Prostate gland (tissue), 2 donors: ENCODE measurements around the gene MVP. TPM values are rescaled to one million over a fixed set of nuclear protein-coding genes. Genes with fewer than 3 reads are reported as not detected.

ENCODE experiments used
- DNase-seq: peaks from one replicate; pipeline ENCODE4 v3.0.0-alpha.2; 2019; ENCODE audit warnings: low spot score
- H3K27ac ChIP-seq, 2 donors: fragments of 200-600 bp; sonication (generic); 2 replicates each; pipeline ENCODE4 v1.5.1; 2017 to 2019
- H3K27me3 ChIP-seq: fragments of 200-600 bp; sonication (generic); replicated peaks from 2 replicates; pipeline ENCODE4 v1.5.1; 2019; ENCODE audit not compliant: insufficient read depth
- H3K36me3 ChIP-seq, 2 donors: fragments of 200-600 bp; sonication (generic); 1 replicate in 1 of 2; 2 replicates in 1 of 2; pipeline versions ENCODE4 v1.5.1 to v1.8.1; 2017 to 2019
- H3K4me1 ChIP-seq: fragments of 200-600 bp; sonication (generic); replicated peaks from 2 replicates; pipeline ENCODE4 v1.5.1; 2019
- H3K4me3 ChIP-seq, 2 donors: fragments of 200-600 bp; sonication (generic); 2 replicates each; pipeline ENCODE4 v1.5.1; 2017 to 2019
- H3K9me3 ChIP-seq: fragments of 200-600 bp; sonication (generic); 2 replicates; pipeline ENCODE4 v1.5.1; 2017
- CTCF ChIP-seq, 4 experiments: fragments of 200-600 bp in 2 of 4; fragments of 450-650 bp in 2 of 4; sonication (generic) in 2 of 4; IDR thresholded peaks; 1 replicate in 3 of 4; 2 replicates in 1 of 4; pipeline ENCODE4 v1.5.1; 2016 to 2019; ENCODE audit warnings: antibody characterized with exemption in 4 of 4, mild to moderate bottlenecking in 2 of 4, moderate library complexity in 2 of 4
- POLR2A ChIP-seq: fragments of 450-650 bp; IDR thresholded peaks from one replicate; pipeline ENCODE4 v1.6.1; 2016; ENCODE audit warnings: antibody characterized with exemption, mild to moderate bottlenecking
- POLR2AphosphoS5 ChIP-seq: sonication (generic); formaldehyde crosslinking; IDR thresholded peaks from one replicate; pipeline ENCODE4 v1.6.1; 2017; ENCODE audit warnings: antibody characterized with exemption
- WGBS: methylation state at CpG from one replicate; pipeline ENCODE4 v1.1.5; 2018; 5-methylcytosine and 5-hydroxymethylcytosine counted together
- intact Hi-C: fragments of 100-400 bp; cut with DNase I; formaldehyde crosslinking; loops from one replicate; pipeline ENCODE4 v1.14.2; 2022
- total RNA-seq, 2 donors: library from RNA; depleted of rRNA; stranded (reverse); fragments of >200 nt; gene quantifications; one replicate each; pipeline ENCODE4 v1.1.0, GENCODE V29; 2016

The MVP gene
- total RNA-seq, 2 donors from 2014 or later = 59.3 to 247 TPM

- Histone ChIP-seq H3K4me3 (peak overlapping the region; percentile 40 to 43), H3K9me3 (no peaks in the 10 kb centered on the region), H3K36me3 (no peaks in the 10 kb centered on the region), H3K27ac (peak overlapping the region; percentile 76 to 78), H3K4me1 (peaks cover 12% of the 10 kb centered on the region), H3K27me3 (no peaks in the 10 kb centered on the region)
- intact Hi-C loops = loop anchor here (10.0 kb wide), 1 partner anchor 143 kb away; the partner anchor contains the start of gene TMEM219
- 50% methylated on average over 7 of the region's 7 CpGs for WGBS
- no peak for TF ChIP-seq POLR2A
- no peak for TF ChIP-seq CTCF (IDR thresholded peaks at IDR 0.05)
- no peak for TF ChIP-seq POLR2AphosphoS5
- DNase-seq = no peak
Observed at GRCh38 chr16:29821643-29822115, 1.4 kb downstream of the MVP start.

GRCh38 chr16:29824589-29825144 lies 4.4 kb downstream of the MVP start:
- Histone ChIP-seq H3K4me1 (peaks cover 12% of the 10 kb centered on the region), H3K4me3 (no peak overlapping the region), H3K9me3 (no peaks in the 10 kb centered on the region), H3K36me3 (no peaks in the 10 kb centered on the region), H3K27me3 (no peaks in the 10 kb centered on the region), H3K27ac (peak overlapping the region; percentile 54)
- intact Hi-C loops = loop anchor here (10.0 kb wide), 1 partner anchor 140 kb away; the partner anchor contains the start of gene TMEM219
- 48% methylated on average over 7 of the region's 7 CpGs for WGBS
- DNase-seq = no peak
- TF ChIP-seq CTCF (IDR thresholded peaks at IDR 0.05) (no peak), POLR2AphosphoS5 (no peak), POLR2A (no peak)

- Histone ChIP-seq H3K36me3 (no peaks in the 10 kb centered on the region), H3K4me3 (no peak overlapping the region), H3K9me3 (no peaks in the 10 kb centered on the region), H3K27me3 (no peaks in the 10 kb centered on the region), H3K27ac (peak overlapping the region; percentile 45 to 54), H3K4me1 (peaks cover 12% of the 10 kb centered on the region)
- no peak for DNase-seq
- 52% methylated on average over 10 of the region's 10 CpGs for whole genome bisulfite sequencing
- intact Hi-C loops = loop anchor here (10.0 kb wide), 1 partner anchor 139 kb away; the partner anchor contains the start of gene TMEM219
- TF ChIP-seq POLR2A = no peak
Observed at GRCh38 chr16:29825145-29826044, 5.1 kb downstream of the MVP start.

GRCh38 chr16:29826342-29826695 lies 6.1 kb downstream of the MVP start:
- no peaks in the 10 kb centered on the region for H3K36me3 ChIP-seq
- TF ChIP-seq POLR2AphosphoS5 (no peak), POLR2A (no peak)
- DNase-seq = no peak
- no peak overlapping the region for H3K4me3 ChIP-seq
- intact Hi-C loops = loop anchor here (10.0 kb wide), 1 partner anchor 138 kb away; the partner anchor contains the start of gene TMEM219
- no peaks in the 10 kb centered on the region for H3K9me3 ChIP-seq
- WGBS = 96% methylated on average over 8 of the region's 8 CpGs
- H3K4me1 ChIP-seq = peaks cover 12% of the 10 kb centered on the region
- H3K27ac ChIP-seq = no peak overlapping the region
- H3K27me3 ChIP-seq = no peaks in the 10 kb centered on the region

- H3K9me3 ChIP-seq = no peaks in the 10 kb centered on the region
- no peak overlapping the region for H3K27ac ChIP-seq
- no peak for TF ChIP-seq CTCF (IDR thresholded peaks at IDR 0.05)
- no peaks in the 10 kb centered on the region for H3K27me3 ChIP-seq
- no peak overlapping the region for H3K4me3 ChIP-seq
- WGBS = 98% methylated on average over 11 of the region's 11 CpGs
- no peak for DNase-seq
- peaks cover 6 to 13% of the 10 kb centered on the region in 2 donors for H3K36me3 ChIP-seq
- intact Hi-C loops = no loop called here
- no peaks in the 10 kb centered on the region for H3K4me1 ChIP-seq
Observed at GRCh38 chr16:29830774-29831173, 10.5 kb downstream of the MVP start.
